H1 (cell line): ENCODE measurements around the gene SLC46A3. TPM values are rescaled to one million over a fixed set of nuclear protein-coding genes. Genes with fewer than 3 reads are reported as not detected.

Experiments used
- CTCF ChIA-PET: fragments of 300-600 bp; sonication (Branson Sonifier 250); formaldehyde crosslinking; loops from one replicate; lab custom pipeline; 2021; ENCODE audit not compliant: partially characterized antibody; lab: Charles Lee
- POLR2A ChIA-PET: fragments of 300-600 bp; sonication (Branson Sonifier 250); formaldehyde crosslinking; loops from one replicate; lab custom pipeline; 2021; ENCODE audit warnings: inconsistent platforms; ENCODE audit not compliant: partially characterized antibody; lab: Charles Lee
- DNase-seq, 2 experiments: peaks; one replicate each; pipeline versions ENCODE4 v3.0.0 to v3.0.0-alpha.2; 2010 to 2022; ENCODE audit warnings: low spot score in 2 of 2, low read depth in 1 of 2, mixed read lengths in 1 of 2
- FAIRE-seq: peaks from 2 replicates; lab custom pipeline; 2011; peaks lifted over from hg19 to GRCh38; lab: Jason Lieb, UNC
- H2AFZ ChIP-seq: 2 replicates; pipeline ENCODE4 v1.8.1; 2012; ENCODE audit warnings: low read length, inconsistent platforms
- H2AK5ac ChIP-seq: 2 replicates; pipeline ENCODE4 v1.6.1; 2013; ENCODE audit warnings: low read depth, low read length
- H2BK120ac ChIP-seq: replicated peaks from 2 replicates; pipeline ENCODE3; 2013; ENCODE audit warnings: low read depth, low read length, inconsistent platforms
- H2BK12ac ChIP-seq: 2 replicates; pipeline ENCODE4 v1.6.1; 2013; ENCODE audit warnings: low read depth, low read length
- H2BK15ac ChIP-seq: 2 replicates; pipeline ENCODE4 v1.6.1; 2013; ENCODE audit warnings: low read length
- H2BK20ac ChIP-seq: 2 replicates; pipeline ENCODE4 v1.6.1; 2013; ENCODE audit warnings: low read length
- H2BK5ac ChIP-seq: 2 replicates; pipeline ENCODE4 v1.6.1; 2013; ENCODE audit warnings: low read depth, low read length
- H3K14ac ChIP-seq: 2 replicates; pipeline ENCODE4 v1.6.1; 2013; ENCODE audit warnings: inconsistent platforms; ENCODE audit not compliant: insufficient read length
- H3K18ac ChIP-seq: 2 replicates; pipeline ENCODE4 v1.6.1; 2013; ENCODE audit warnings: low read length; ENCODE audit errors: extremely low read depth
- H3K23ac ChIP-seq: 2 replicates; pipeline ENCODE4 v1.6.1; 2013; ENCODE audit warnings: inconsistent platforms; ENCODE audit not compliant: insufficient read length
- H3K23me2 ChIP-seq: 2 replicates; pipeline ENCODE4 v1.6.1; 2013; ENCODE audit warnings: low read depth, low read length
- H3K27ac ChIP-seq: 2 replicates; pipeline ENCODE4 v1.6.1; 2011; ENCODE audit warnings: low read depth, low read length, inconsistent platforms
- H3K27me3 ChIP-seq, 4 experiments: replicated peaks in 1 of 4; 1 replicate in 1 of 4; 2 replicates in 3 of 4; pipeline versions ENCODE4 v1.6.1 to v1.8.1; 2011 to 2013; ENCODE audit warnings: low read length in 3 of 4, mild to moderate bottlenecking in 3 of 4, inconsistent platforms in 2 of 4, mixed read lengths in 2 of 4, moderate library complexity in 1 of 4; ENCODE audit not compliant: control insufficient read depth in 3 of 4, insufficient read depth in 3 of 4; ENCODE audit errors: extremely low read depth in 1 of 4
- H3K36me3 ChIP-seq, 4 experiments: 2 replicates each; pipeline versions ENCODE4 v1.6.1 to v1.8.1; 2011 to 2013; ENCODE audit warnings: mild to moderate bottlenecking in 4 of 4, low read length in 3 of 4, moderate library complexity in 2 of 4, control low read depth in 1 of 4, inconsistent platforms in 1 of 4; ENCODE audit not compliant: insufficient read depth in 4 of 4, control insufficient read depth in 2 of 4
- H3K4ac ChIP-seq: replicated peaks from 2 replicates; pipeline ENCODE3; 2013; ENCODE audit warnings: low read length, low read depth, mixed read lengths, inconsistent platforms; ENCODE audit not compliant: insufficient read length
- H3K4me1 ChIP-seq, 4 experiments: replicated peaks in 1 of 4; 1 replicate in 1 of 4; 2 replicates in 3 of 4; pipeline versions ENCODE4 v1.6.1 to v1.8.1; 2011 to 2013; ENCODE audit warnings: low read length in 3 of 4, inconsistent platforms in 2 of 4, mixed read lengths in 1 of 4; ENCODE audit not compliant: insufficient read depth in 4 of 4, control insufficient read depth in 3 of 4
- H3K4me2 ChIP-seq, 2 experiments: 2 replicates each; pipeline versions ENCODE4 v1.6.1 to v1.8.1; 2011 to 2013; ENCODE audit warnings: low read depth in 2 of 2, low read length in 2 of 2, control low read depth in 1 of 2, inconsistent platforms in 1 of 2, mild to moderate bottlenecking in 1 of 2; ENCODE audit not compliant: insufficient read depth in 1 of 2
- H3K4me3 ChIP-seq, 4 experiments: fragments of 200-600, 300-600 bp in 1 of 4; sonication (generic), shearing (Covaris generic), sonication (Bioruptor Twin) in 1 of 4; 2 replicates each; pipeline versions ENCODE4 v1.5.1 to v1.8.1; 2011 to 2016; ENCODE audit warnings: low read length in 4 of 4, low read depth in 3 of 4, control low read depth in 2 of 4, inconsistent platforms in 2 of 4, mild to moderate bottlenecking in 2 of 4, mixed read lengths in 1 of 4, moderate library complexity in 1 of 4; ENCODE audit not compliant: insufficient read depth in 2 of 4; ENCODE audit errors: extremely low read depth in 1 of 4
- H3K56ac ChIP-seq: replicated peaks from 2 replicates; pipeline ENCODE3; 2013; ENCODE audit warnings: low read depth, mild to moderate bottlenecking, mixed read lengths, low read length, inconsistent platforms; ENCODE audit not compliant: insufficient read length
- H3K79me1 ChIP-seq: 2 replicates; pipeline ENCODE4 v1.6.1; 2013; ENCODE audit warnings: low read depth, low read length, control low read depth
- H3K79me2 ChIP-seq, 2 experiments: 2 replicates each; pipeline versions ENCODE4 v1.6.1 to v1.8.1; 2012 to 2013; ENCODE audit warnings: low read length in 2 of 2, mild to moderate bottlenecking in 2 of 2, inconsistent platforms in 1 of 2; ENCODE audit not compliant: insufficient read depth in 2 of 2, control insufficient read depth in 1 of 2
- H3K9ac ChIP-seq, 4 experiments: replicated peaks in 1 of 4; 1 replicate in 1 of 4; 2 replicates in 3 of 4; pipeline versions ENCODE4 v1.6.1 to v1.8.1; 2011 to 2013; ENCODE audit warnings: low read depth in 3 of 4, low read length in 3 of 4, control low read depth in 2 of 4, mild to moderate bottlenecking in 2 of 4, moderate library complexity in 2 of 4, inconsistent platforms in 1 of 4; ENCODE audit errors: extremely low read depth in 1 of 4
- H3K9me3 ChIP-seq, 2 experiments: 2 replicates each; pipeline versions ENCODE4 v1.6.1 to v1.8.1; 2012 to 2013; ENCODE audit warnings: mild to moderate bottlenecking in 2 of 2, moderate library complexity in 2 of 2, control low read depth in 1 of 2, inconsistent platforms in 1 of 2, low read depth in 1 of 2, low read length in 1 of 2, mixed read lengths in 1 of 2; ENCODE audit not compliant: insufficient read depth in 2 of 2
- H4K20me1 ChIP-seq, 2 experiments: replicated peaks in 1 of 2; 2 replicates each; pipeline versions ENCODE3 to v1.8.1; 2011 to 2013; ENCODE audit warnings: inconsistent platforms in 2 of 2, low read length in 2 of 2, mild to moderate bottlenecking in 1 of 2; ENCODE audit not compliant: insufficient read depth in 2 of 2, control insufficient read depth in 1 of 2
- H4K5ac ChIP-seq: 2 replicates; pipeline ENCODE4 v1.6.1; 2013; ENCODE audit warnings: low read length, low read depth, mixed read lengths, inconsistent platforms; ENCODE audit not compliant: insufficient read length
- H4K8ac ChIP-seq: 2 replicates; pipeline ENCODE4 v1.8.0; 2013; ENCODE audit warnings: mild to moderate bottlenecking, moderate library complexity, low read length, inconsistent platforms; ENCODE audit not compliant: insufficient read depth; ENCODE audit errors: extremely low read depth
- H4K91ac ChIP-seq: replicated peaks from 2 replicates; pipeline ENCODE3; 2013; ENCODE audit warnings: low read length, mixed read lengths, inconsistent platforms; ENCODE audit not compliant: insufficient read length
- ASH2L ChIP-seq: fragments of 200-600, 300-600 bp; sonication (generic); IDR thresholded peaks from one replicate; pipeline ENCODE4 v1.7.1; 2017; ENCODE audit warnings: low read length
- BRCA1 ChIP-seq: IDR thresholded peaks from 2 replicates; pipeline ENCODE4 v1.6.1; 2012; ENCODE audit warnings: low read depth, low read length, improper control_type of control experiment
- EP300 ChIP-seq, 2 experiments: IDR thresholded peaks; 1 replicate in 1 of 2; 2 replicates in 1 of 2; pipeline ENCODE4 v1.6.1; 2011 to 2012; ENCODE audit warnings: low read depth in 2 of 2, low read length in 2 of 2, mild to moderate bottlenecking in 2 of 2, borderline replicate concordance in 1 of 2, inconsistent platforms in 1 of 2, moderate library complexity in 1 of 2
- JUND ChIP-seq: IDR thresholded peaks from 2 replicates; pipeline ENCODE4 v1.6.1; 2011; ENCODE audit warnings: mild to moderate bottlenecking, improper control_type of control experiment, low read length
- KDM5A ChIP-seq: fragments of 200-600 bp; IDR thresholded peaks from 2 replicates; pipeline ENCODE4 v1.7.1; 2012; ENCODE audit warnings: mild to moderate bottlenecking, low read length, inconsistent platforms, mixed read lengths
- TAF1 ChIP-seq: IDR thresholded peaks from 2 replicates; pipeline ENCODE4 v1.6.1; 2011; ENCODE audit warnings: mild to moderate bottlenecking, low read depth, low read length
- TCF12 ChIP-seq: IDR thresholded peaks from 2 replicates; pipeline ENCODE4 v1.6.1; 2011; ENCODE audit warnings: low read depth, mild to moderate bottlenecking, low read length
- WGBS, 2 experiments: shearing (Covaris generic) in 1 of 2; methylation state at CpG; one replicate each; pipeline versions ENCODE4 v1.1.6 to v1.1.7; 2013 to 2015; ENCODE audit warnings: low lambda C conversion rate in 2 of 2, mixed read lengths in 2 of 2, inconsistent platforms in 1 of 2, low coverage in 1 of 2, missing lambda C conversion rate in 1 of 2; ENCODE audit not compliant: insufficient replicate concordance in 2 of 2, insufficient coverage in 1 of 2, insufficient read length in 1 of 2; ENCODE audit errors: extremely low coverage in 1 of 2, missing lambda C conversion rate in 1 of 2; 5-methylcytosine and 5-hydroxymethylcytosine counted together
- polyA plus RNA-seq, 7 experiments: library from polyadenylated mRNA; depleted of rRNA in 3 of 7; stranded (reverse) in 5 of 7; unstranded in 2 of 7; fragments of >200 nt in 5 of 7; fragments of 200-250 nt in 2 of 7; gene quantifications; 1 replicate in 5 of 7; 2 replicates in 1 of 7; 4 replicates in 1 of 7; pipeline versions ENCODE4 v1.2.1 to v1.2.3, GENCODE V29; 2011 to 2013; ENCODE audit warnings: missing spikeins in 2 of 7, mixed read lengths in 2 of 7
- total RNA-seq: library from RNA; stranded (reverse); fragmentation: NEBNext Ultra II Directional; extraction: Animal tissue kit (Norgen Biotek cat#: 25700); gene quantifications from 2 replicates; pipeline ENCODE4 v1.2.1, GENCODE V29; 2021
- TF ChIP-seq, protein P1 (sequence below): IDR thresholded peaks from 2 replicates; pipeline ENCODE4 v1.6.1; 2011; ENCODE audit warnings: low read depth, mild to moderate bottlenecking, low read length; ENCODE audit not compliant: insufficient read depth
- TF ChIP-seq, protein P2 (sequence below): IDR thresholded peaks from 2 replicates; pipeline ENCODE4 v1.6.1; 2012; ENCODE audit warnings: inconsistent platforms

Gene SLC46A3
- total and polyA plus RNA-seq, 2 of the 8 experiments (the other 6 are each of a cell fraction or from before 2014, with no cell fraction given): 0.39 to 0.67 TPM

- no peak overlapping the region for H4K91ac ChIP-seq
- H3K9ac ChIP-seq: no peak overlapping the region
- no peaks in the 10 kb centered on the region for H3K79me2 ChIP-seq
- FAIRE-seq (no peak), DNase-seq (no peak)
- CTCF ChIA-PET: interaction anchor here (0.6 to 1.4 kb wide), 2 partner anchors 12 to 210 kb away, joined by 3 to 8 read pairs; no protein-coding TSS in a partner anchor
- H3K4ac ChIP-seq: no peak overlapping the region
- no peaks in the 10 kb centered on the region for H3K36me3 ChIP-seq
- no peak overlapping the region for H2AK5ac ChIP-seq
- H3K4me1 ChIP-seq: peaks cover 2 to 16% (median 8%) of the 10 kb centered on the region in 4 experiments; a peak in 4 of 7 replicates
- no peak overlapping the region for H3K23ac ChIP-seq
- POLR2A ChIA-PET: interaction anchor here (0.8 to 1.2 kb wide), 2 partner anchors 8 to 62 kb away, joined by 3 read pairs; no protein-coding TSS in a partner anchor
- WGBS, 2 experiments: 100% methylated on average over 3 of the region's 3 CpGs; no CpG with 5 or more reads in 1 of the 2 experiments
- H2BK120ac ChIP-seq: no peak overlapping the region
- H3K14ac ChIP-seq: no peak overlapping the region
- no peak overlapping the region for H2BK5ac ChIP-seq
- no peak for TF ChIP-seq TAF1
- no peak for TF ChIP-seq ASH2L
- TF ChIP-seq JUND: no peak
- no peak for TF ChIP-seq KDM5A
- TF ChIP-seq, protein P1, sequence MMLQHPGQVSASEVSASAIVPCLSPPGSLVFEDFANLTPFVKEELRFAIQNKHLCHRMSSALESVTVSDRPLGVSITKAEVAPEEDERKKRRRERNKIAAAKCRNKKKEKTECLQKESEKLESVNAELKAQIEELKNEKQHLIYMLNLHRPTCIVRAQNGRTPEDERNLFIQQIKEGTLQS: no peak
- no peak for TF ChIP-seq BRCA1
- no peak for TF ChIP-seq TCF12
- TF ChIP-seq, protein P2, sequence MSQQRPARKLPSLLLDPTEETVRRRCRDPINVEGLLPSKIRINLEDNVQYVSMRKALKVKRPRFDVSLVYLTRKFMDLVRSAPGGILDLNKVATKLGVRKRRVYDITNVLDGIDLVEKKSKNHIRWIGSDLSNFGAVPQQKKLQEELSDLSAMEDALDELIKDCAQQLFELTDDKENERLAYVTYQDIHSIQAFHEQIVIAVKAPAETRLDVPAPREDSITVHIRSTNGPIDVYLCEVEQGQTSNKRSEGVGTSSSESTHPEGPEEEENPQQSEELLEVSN: no peak
- TF ChIP-seq EP300 (IDR thresholded peaks at IDR 0.05; ENCODE audit: borderline replicate concordance in 1 of 2, low read depth in 2 of 2, low read length in 2 of 2): no peak
- H4K8ac ChIP-seq: no peak overlapping the region; the same call in 1 of the 2 replicates
- no peak overlapping the region for H3K4me2 ChIP-seq
- H3K27me3 ChIP-seq: no peaks in the 10 kb centered on the region
- H2BK20ac ChIP-seq: peak overlapping the region; percentile 43; the same call in 1 of the 2 replicates
- H4K5ac ChIP-seq: no peak overlapping the region
- H3K56ac ChIP-seq: no peak overlapping the region
- H2BK12ac ChIP-seq: no peak overlapping the region
- no peaks in the 10 kb centered on the region for H3K9me3 ChIP-seq
- no peaks in the 10 kb centered on the region for H3K23me2 ChIP-seq
- no peak overlapping the region for H3K18ac ChIP-seq
- H3K4me3 ChIP-seq: no peak overlapping the region
- no peak overlapping the region for H3K27ac ChIP-seq
- H2BK15ac ChIP-seq: no peak overlapping the region
- H2AFZ ChIP-seq: no peak overlapping the region
- no peaks in the 10 kb centered on the region for H3K79me1 ChIP-seq
- no peaks in the 10 kb centered on the region for H4K20me1 ChIP-seq
Observed at GRCh38 chr13:28743020-28743419, 24.2 kb upstream of the SLC46A3 start.
